ENCODE measurements around the gene YDJC.
"Not testable (repeated sequence)": the region's sequence is repeated elsewhere in the genome, so short reads cannot be mapped to it uniquely, and the experiment has no call there.

The YDJC gene

DNA sequence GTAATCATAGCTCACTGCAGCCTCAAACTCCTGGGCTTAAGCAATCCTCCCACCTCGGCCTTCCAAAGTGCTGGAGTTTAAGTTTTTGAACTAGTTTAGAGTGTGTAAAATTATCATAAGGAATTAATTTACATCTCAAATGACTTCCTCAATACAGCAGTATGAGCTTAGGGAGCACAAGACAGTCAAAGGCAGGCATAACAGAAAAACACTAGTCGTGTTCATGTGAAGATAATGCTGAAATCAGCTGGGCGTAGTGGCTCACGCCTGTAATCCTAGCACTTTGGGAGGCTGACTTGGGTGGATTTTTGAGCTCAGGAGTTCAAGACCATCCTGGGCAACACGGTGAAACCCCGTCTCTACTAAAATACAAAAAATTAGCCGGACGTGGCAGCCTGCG, 25.8 kb downstream of the YDJC start:
- DNase-seq = no peak

DNA sequence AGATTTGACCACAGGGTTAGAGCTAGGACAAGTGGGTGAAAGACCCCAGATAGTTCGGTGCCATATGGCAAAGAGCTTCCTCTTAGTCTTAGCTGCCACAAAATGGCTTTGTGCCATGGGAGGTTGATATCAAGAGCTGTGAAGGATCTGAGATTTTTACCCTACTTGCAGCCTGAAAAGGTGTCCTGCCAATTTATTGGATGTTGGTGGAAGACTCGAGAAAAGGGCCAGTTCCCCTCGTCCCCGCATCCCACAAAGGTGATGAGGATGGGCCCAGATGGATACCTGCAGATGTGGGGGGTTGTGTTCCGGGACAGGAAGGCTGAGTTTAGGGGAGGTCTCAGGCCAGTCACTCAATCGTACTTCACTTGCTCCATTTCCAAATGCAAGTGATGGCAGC, 27.2 kb downstream of the YDJC start:
- no peak for DNase-seq

DNA sequence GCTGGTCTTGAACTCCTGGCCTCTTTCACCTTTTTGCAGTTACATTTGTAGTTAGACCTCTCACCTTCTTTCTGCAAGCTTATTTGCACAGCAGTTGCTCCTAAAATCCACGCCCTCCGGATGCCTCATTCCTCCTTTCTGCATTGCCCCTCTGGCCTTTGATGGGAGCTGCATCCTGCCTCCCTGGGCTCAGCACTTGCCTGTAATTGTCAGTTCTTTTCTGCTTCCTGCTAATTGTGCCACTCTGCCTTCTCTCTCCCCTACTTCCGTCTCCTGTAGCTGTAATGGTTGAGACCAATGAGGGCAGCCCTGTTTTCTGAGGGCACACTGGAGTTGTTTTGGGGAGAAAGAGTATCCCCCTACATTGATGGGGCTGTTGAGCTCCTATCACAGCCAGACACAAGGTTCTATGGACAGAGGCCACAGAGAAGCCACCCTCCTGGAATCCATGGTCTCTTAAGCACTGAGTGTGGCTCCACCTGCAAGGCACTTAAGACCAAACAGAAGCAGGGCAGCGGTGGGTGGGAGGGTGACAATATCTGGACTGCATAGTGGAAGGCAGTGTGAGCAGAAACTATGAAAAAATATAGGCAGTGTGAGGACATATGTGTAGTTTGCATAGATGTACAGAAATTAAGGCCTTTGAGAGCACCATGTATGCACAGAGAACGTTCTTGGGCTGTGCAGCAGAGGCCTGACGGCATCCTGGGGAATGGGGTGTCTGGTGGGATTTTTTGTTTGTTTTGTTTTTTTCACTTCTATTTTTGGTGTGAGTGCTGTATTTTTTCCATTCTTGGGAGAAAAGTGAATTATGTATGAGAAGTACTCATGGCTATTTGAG, 30.5 kb downstream of the YDJC start:
- DNase-seq = no peak

DNA sequence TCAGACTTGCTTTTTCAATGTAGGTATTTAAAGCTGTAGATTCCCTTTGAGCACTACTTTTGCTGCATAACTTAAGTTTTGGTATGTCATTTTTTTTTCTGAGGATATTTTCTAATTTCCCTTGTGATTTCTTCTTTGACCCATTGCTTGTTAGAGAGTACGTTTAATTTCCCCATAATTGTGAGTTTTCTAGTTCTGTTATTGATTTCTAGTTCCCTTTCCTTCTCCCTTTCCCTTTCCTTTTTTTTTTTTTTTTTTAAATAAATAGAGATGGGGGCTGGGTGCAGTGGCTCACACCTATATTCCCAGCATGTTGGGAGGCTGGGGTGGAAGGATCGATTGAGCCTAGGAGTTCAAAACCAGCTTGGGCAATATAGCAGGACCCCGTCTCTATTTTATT, 31.5 kb downstream of the YDJC start:
- DNase-seq = no peak

DNA sequence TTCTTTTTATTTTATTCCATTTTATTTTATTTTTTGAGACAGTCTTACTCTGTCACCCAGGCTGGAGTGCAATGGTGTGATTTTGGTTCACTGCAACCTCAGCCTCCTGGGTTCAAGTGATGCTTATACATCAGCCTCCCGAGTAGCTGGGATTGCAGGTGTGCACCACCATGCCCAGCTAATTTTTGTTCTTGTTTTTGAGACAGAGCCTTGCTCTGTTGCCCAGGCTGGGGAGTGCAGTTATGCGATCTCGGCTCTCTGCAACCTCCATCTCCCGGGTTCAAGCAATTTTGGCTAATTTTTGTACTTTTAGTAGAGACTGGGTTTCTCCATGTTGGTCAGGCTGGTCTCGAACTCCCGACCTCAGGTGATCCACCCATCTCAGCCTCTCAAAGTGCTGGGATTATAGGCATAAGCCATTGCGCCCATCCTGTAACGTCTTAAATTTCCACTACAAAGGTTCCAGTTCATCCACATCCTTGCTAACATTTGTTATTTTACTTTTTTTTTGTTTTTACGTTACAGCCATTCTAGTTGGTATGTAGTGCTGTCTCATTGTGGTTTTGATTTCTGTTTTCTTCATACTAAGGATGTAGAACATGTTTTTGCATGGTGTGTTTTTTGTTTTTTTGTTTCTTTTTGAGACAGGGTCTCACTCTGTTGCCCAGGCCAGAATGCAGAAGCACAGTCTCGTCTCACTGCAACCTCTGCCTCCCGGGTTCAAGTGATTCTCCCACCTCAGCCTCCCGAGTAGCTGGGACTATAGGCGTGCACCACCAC, 33.3 kb downstream of the YDJC start:
- not testable (repeated sequence) for DNase-seq

DNA sequence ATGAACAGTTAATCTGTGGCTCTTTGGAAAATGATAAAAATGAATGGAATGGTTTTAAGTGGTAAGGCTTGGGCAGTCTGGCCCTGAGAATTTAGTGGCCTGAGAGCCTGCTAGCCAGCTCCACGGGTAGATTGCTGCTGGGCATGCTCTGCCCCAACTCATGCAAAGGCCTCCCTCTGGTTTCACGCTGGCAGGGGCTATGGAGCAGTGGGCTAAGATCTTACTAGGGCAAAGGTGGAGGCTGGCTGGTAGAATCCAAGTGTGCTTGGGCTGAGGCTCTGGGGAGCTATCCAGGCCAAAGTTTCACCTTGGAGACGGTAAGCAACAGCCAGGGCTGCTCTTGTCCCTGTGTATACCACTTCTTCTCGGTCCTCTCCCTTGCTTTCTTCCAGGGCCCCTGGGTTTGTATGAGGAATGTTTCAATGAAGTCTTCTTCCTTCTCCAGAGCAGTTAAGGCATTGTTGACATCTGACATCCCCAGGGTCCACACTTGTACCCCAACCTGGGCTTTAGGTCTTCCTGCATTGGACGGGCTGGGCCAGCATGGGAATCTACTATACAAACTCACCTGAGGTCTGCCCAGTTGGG, 34.9 kb downstream of the YDJC start:
- no peak for DNase-seq

DNA sequence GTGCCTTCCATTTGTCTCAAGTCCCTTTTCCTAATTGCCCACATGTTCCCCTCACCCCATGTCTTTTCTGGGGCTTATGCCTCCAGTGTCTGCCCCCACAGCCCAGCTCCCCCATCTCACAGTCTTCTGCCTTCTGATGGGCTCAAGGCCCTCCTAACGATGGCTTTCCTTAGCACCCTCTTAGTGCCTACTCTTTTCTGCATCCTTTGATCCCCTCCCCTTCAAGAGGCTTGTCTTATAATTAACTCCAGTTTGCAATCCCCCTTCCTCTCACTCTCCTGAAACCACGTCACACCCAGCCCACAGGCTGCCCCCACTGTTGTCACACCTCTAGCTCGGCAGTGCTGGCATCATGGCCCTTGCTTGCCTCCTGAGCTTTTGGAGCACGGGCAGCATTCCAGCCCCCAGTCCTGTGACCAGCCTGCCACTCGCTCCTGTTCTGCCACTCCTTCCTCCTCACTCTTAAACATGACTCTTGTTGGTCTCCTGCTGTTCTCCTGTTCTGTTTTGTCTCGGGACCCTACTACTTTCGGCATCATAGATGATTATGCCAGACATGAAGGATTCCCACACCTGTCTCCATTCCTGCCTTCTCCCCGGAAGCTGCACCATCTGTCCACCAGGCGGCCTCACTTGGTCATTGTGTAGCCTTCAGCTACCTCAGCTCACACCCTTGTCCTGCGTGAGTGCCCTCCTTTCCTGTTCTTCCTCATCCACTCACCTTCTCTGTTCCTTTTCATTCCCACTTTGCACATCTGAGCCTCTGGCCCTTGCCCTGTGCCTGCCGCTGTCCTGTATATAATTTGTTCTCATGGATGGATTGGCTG, 36.2 kb downstream of the YDJC start:
- DNase-seq = no peak

DNA sequence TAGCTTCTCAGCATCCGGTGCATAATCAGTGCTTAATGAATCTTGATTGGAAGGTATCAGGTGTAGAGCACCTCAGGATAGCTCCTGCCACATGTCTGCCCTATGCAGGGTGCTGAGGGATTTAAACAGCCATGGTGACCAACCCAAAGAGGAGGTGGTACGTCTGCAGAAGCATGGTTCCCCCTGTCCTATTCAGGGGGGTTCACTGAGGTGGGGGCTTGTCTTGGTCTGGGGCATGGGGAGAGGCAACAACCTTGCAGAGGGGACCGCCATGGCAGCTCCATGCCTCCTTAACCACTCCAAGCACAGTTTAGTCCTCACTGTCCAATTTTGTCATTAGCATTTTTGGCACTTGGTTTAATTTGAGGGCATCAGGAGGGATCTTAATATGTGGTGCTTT, 37.4 kb downstream of the YDJC start:
- DNase-seq = no peak

DNA sequence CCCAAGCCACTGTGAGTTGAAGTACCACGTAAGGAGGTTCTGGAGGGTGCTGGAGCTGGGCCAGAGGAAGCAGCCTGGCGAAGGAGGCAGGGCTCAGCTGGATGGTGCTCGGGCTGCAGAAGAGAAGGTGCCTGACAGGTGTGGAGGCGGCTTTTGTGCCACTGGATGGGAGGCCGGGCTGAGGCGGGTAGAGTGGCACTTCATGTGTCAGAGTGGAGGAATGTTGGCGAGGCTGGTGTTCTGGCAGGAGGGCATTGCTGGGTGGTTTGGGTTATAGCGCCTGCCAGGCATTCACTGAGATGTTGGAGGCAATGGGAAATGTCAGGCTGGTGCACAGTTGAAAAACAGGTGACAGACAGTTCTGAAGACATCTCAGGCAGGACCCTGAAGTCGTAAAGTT, 38.1 kb downstream of the YDJC start:
- no peak for DNase-seq

DNA sequence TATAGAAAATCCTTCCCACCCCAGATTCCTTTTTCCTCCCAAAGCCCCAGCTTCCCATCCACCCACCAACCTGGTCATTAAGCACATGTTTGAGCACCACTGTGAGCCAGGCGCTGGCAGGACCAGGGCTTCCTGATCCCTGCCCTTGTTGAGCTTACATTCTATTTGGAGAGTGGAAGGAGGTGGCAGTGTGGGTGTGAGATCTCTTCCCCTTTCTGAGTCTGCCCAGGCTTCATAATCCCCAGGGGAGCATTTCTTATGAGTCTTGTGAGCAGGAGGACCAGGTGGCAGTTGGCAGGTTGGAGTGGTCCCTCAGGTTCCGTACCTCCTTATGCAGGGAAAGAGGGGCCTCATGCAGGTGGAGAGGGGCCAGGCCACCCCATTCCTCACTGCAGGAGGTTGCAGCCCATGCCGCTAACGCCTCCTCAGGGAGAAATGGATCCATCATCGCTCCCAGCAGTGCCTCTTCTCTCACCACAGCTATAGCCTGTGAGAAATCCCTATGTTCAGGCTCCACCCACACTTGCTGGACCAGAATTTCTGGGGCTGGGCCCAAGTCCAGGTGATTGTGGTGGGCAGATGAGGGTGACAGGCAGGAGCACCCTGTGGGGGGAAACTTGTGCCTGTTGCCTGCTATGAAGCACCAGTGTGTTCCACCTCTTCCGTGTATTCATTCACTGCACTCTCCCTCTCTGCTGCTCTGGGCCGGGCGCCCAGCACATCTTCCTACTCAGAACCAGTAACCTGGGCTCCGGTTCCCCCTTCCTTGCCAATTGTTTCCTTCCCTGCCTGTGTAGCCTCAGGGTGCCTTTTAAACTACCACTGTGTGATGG, 38.8 kb downstream of the YDJC start:
- no peak for DNase-seq

DNA sequence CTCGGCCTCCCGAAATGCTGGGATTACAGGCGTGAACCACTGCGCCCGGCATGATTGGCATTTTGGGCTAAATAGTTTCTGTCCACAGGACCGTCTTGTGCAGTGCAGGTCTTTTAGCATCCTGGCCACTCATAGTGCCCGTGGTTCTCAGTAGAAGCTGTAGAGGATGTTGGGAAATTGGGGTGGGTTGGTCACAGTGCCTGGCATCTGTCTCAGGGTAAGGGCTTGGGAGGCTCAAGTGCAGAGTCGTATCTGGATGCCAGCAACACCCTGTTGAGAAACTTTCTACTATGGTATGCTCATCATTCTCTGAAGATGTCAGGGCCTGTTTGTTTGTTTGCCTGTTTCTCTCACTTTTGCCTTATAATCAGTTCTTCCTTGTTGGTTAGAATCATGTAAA, 40.4 kb downstream of the YDJC start:
- DNase-seq = no peak

DNA sequence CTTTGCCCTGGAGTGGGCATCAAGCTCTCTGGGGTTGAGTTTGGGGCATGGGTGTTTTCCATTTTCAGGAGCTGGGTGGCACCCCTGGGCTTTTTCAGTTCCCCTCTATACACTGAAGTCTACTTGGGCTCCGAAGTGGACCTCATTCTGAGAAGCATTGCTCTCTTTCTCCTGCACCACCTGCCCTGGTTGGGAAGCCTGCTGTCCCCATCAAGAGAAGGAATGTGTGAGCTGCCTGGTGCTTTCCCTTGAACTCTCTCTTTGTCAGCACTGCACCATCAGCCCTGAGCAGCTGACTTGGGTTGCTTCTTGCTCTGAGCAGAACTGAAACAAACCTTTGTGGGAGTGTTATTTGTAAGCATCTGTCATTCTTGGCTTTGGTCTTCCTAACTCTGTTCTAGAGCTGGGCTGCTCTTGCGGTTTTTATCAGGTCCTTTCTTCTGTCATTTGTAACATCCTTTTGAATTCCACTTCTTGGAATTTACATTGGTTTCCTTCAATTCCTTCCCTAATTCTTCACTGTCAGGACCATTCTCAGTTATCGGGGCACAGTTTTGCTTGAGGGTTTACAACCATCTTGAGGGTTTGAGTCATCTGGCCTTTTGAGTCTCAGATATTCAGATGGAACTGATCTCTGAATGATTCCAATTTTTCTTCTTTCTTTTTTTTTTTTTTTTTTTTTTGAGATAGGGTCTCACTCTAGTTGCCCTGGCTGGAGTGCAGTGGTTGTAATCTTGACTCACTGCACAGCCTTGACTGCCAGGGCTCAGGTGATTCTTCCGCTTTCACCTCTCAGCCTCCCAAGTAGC, 41.8 kb downstream of the YDJC start:
- DNase-seq = no peak

DNA sequence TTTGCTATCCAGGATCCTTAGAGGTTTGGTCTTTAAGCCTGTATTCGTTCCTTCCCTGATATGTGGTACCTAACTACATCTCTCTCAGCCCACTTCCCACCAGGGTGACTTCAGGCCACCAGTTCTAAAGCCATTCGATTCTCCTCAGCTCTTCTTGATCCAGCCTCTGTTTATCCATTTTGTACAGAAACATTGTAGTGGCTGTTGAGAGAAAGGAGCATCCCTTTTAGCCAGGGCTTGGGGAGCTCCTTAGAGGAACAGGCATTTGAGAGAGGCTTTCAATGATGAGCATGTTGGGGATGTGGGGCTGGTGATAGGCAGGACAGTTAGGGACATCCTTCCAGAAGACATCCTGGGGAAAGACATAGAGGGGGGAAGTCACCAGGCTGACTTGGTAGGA, 44.4 kb downstream of the YDJC start:
- DNase-seq = no peak

DNA sequence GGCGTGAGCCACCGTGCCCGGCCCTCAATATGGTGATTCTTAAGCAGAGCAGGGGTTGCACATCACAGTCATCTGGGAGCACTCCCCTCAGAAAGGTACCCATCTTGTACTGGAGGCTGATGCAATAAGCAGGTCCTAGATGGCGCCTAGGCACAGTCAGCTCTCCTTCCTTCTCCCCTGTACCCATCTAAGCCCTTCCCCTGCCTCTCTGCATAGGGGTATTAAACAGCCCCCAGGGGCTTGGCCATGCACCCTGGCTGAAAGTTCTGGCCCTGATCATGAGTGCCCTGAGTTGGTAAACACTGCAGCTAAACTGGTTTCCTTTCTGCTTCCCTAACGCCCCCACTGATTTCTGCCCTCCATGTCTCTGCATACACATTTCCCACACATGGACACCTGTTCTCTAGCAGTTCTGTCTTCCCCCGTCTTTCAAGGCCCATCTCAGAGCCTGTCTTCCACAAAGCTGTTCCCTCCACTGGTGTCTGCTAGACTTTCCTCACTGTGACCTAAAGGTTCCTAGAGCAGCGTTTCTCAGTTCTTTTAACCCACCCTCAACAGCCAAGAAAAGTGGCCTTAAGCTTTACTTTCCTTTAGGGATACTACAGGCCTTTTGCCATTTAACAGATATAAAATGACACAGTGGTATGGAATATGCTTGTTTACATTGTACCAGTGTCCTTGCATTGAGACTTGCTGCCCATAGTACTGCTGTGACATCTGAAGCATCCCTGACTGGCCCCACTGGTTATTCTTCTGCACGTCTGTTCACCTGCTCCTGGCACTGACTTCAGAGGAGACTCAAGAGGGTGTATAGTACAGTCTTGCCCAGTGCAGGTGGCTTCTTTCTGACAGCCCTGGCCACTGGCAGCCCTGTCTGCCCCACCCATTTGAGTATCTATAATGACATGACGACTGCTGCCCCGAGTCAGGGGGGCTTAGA, 46.8 kb downstream of the YDJC start:
- no peak for DNase-seq

DNA sequence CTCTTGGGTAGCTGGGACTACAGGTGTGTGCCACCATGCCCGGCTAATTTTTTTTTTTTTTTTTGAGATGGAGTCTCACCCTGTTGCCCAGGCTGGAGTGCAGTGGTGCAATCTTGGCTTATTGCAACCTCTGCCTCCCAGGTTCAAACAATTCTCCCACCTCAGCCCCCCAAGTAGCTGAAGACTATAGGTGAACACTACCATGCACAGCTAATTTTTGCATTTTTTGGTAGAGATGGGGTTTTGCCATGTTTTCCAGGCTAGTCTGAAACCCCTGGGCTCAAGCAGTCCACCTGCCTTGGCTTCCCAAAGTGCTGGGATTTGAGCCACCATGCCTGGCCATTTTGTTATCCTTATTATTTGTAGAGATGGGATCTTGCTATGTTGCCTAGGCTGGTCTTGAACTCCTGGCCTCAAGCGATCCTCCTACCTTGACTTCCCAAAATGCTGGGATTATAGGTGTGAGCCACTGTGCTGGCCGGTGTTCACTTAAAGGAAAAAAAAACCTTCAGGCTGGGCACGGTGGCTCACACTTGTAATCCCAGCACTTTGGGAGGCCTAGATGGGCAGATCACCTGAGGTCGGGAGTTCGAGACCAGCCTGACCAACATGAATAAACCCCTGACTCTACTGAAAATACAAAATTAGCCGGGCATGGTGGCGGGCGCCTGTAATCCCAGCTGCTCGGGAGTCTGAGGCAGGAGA, 48.7 kb downstream of the YDJC start:
- not testable (repeated sequence) for DNase-seq

DNA sequence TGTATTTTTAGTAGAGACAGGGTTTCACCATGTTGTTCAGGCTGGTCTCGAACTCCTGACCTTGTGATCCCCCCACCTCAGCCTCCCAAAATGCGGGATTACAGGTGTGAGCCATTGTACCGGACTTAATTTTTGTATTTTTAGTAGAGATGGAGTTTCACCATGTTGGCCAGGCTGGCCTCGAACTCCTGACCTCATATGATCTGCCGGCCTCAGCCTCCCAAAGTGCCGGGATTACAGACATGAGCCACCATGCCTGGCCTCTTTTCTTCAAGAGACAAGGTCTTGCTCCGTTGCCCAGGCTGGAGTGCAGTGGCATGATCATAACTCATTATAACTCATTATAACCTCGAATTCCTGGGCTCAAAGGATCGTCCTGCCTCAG, 49.2 kb downstream of the YDJC start:
- DNase-seq = not testable (repeated sequence)

DNA sequence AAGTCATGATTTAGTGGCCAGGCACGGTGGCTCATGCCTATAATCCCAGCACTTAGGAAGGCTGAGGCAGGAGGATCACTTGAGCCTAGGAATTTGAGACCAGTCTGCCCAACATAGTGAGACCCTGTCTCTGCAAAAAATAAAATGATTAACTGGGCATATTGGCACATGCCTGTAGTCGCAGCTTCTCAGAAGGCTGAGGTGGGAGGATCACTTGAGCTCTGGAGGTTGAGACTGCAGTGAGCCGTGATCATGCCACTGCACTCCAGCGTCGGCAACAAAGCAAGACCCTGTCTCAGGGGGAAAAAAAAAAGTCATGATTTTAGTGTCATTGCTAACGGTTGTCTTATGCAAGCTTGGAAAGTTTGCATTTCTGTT, 50.4 kb downstream of the YDJC start:
- no peak for DNase-seq
